ENCODE results near the gene CDKN1C. TPM values are rescaled to one million over a fixed set of nuclear protein-coding genes. Genes with fewer than 3 reads are reported as not detected.

CDKN1C gene
- total RNA-seq, 1 experiment from 2014 or later: 15.4 TPM

GRCh38 chr11:2867722-2868505, 17.7 kb downstream of the CDKN1C start:
- Mint-ChIP-seq H3K27ac (peak overlapping the region in 1 of 3 experiments; percentile 46; a peak in 2 of 7 replicates), H3K4me3 (peak overlapping the region; percentile 45 to 79; a peak in 3 of 5 replicates), H3K36me3 (ENCODE audit: insufficient read depth in 1 of 3, low read depth in 3 of 3) (peaks cover 2 to 8% (median 3%) of the 10 kb centered on the region in 3 experiments; a peak in 5 of 7 replicates), H3K27me3 (ENCODE audit: low read depth) (peaks cover 92% of the 10 kb centered on the region), H3K9me3 (peaks cover 8 to 9% of the 10 kb centered on the region in 2 experiments; a peak in 4 of 5 replicates), H3K4me1 (peaks cover 54 to 65% of the 10 kb centered on the region in 2 experiments)
- TF ChIP-seq, protein P1, sequence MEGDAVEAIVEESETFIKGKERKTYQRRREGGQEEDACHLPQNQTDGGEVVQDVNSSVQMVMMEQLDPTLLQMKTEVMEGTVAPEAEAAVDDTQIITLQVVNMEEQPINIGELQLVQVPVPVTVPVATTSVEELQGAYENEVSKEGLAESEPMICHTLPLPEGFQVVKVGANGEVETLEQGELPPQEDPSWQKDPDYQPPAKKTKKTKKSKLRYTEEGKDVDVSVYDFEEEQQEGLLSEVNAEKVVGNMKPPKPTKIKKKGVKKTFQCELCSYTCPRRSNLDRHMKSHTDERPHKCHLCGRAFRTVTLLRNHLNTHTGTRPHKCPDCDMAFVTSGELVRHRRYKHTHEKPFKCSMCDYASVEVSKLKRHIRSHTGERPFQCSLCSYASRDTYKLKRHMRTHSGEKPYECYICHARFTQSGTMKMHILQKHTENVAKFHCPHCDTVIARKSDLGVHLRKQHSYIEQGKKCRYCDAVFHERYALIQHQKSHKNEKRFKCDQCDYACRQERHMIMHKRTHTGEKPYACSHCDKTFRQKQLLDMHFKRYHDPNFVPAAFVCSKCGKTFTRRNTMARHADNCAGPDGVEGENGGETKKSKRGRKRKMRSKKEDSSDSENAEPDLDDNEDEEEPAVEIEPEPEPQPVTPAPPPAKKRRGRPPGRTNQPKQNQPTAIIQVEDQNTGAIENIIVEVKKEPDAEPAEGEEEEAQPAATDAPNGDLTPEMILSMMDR (conservative IDR thresholded peaks at IDR 0.05): no peak
- Histone ChIP-seq H3K79me1 (ENCODE audit: insufficient read depth, low read depth, low read length, poor library complexity, severe bottlenecking) (no peaks in the 10 kb centered on the region), H3T11ph (ENCODE audit: low read length) (no peak overlapping the region), H2BK120ac (ENCODE audit: low read depth, low read length, poor library complexity, severe bottlenecking) (no peak overlapping the region), H3K79me2 (ENCODE audit: insufficient read depth, low read length) (no peaks in the 10 kb centered on the region), H2BK12ac (ENCODE audit: insufficient read length, low read depth, low read length) (no peak overlapping the region), H2BK20ac (ENCODE audit: low read depth, low read length, poor library complexity, severe bottlenecking) (no peak overlapping the region), H3K27me3 (ENCODE audit: insufficient read depth, low read length) (peaks cover 32% of the 10 kb centered on the region), H3K23ac (ENCODE audit: insufficient read length, low read depth, low read length) (no peak overlapping the region), H4K5ac (ENCODE audit: insufficient read length, low read depth, low read length) (no peak overlapping the region), H3K4me1 (ENCODE audit: insufficient read depth, low read length) (no peaks in the 10 kb centered on the region), H3K4ac (ENCODE audit: low read depth, low read length) (no peak overlapping the region), H3K9ac (ENCODE audit: extremely low read depth, insufficient read length, low read length) (no peak overlapping the region), H3K4me2 (ENCODE audit: insufficient read depth, insufficient read length, low read length) (peak overlapping the region; percentile 2), H2AK5ac (ENCODE audit: insufficient read length, low read length) (no peak overlapping the region), H2BK5ac (ENCODE audit: insufficient read length, low read length) (no peak overlapping the region), H3K27ac (ENCODE audit: insufficient read length, low read depth, low read length) (no peak overlapping the region), H3K14ac (ENCODE audit: insufficient read depth, low read length) (no peak overlapping the region), H4K20me1 (ENCODE audit: control insufficient read depth, insufficient read depth, insufficient read length) (no peaks in the 10 kb centered on the region), H4K91ac (ENCODE audit: insufficient read length, low read depth, low read length) (no peak overlapping the region), H2BK15ac (ENCODE audit: low read depth, low read length) (no peak overlapping the region), H2AFZ (ENCODE audit: low read length) (no peak overlapping the region), H3K23me2 (ENCODE audit: insufficient read length, low read depth, low read length, poor library complexity, severe bottlenecking) (peaks cover 8% of the 10 kb centered on the region), H3K18ac (ENCODE audit: insufficient read length, low read depth, low read length) (no peak overlapping the region), H4K8ac (replicated peaks; ENCODE audit: insufficient read length, low read depth, low read length) (no peak overlapping the region), H3K56ac (ENCODE audit: insufficient read length, low read depth, low read length) (no peak overlapping the region), H3K9me3 (ENCODE audit: control insufficient read depth, low read depth, low read length) (no peaks in the 10 kb centered on the region)
- WGBS (ENCODE audit: extremely low coverage, insufficient read length, low lambda C conversion rate): no CpG with 5 or more reads among the region's 25 CpGs
- DNase-seq: no peak
